WTC11 (cell line): Measurements from ENCODE around the gene ACP3.

Experiments used
- FOXP1 ChIP-seq: sonication (generic); formaldehyde crosslinking; IDR thresholded peaks from 2 replicates; pipeline ENCODE4 v1.8.0; 2022; ENCODE audit warnings: missing genetic modification reagents, mild to moderate bottlenecking, moderate library complexity, borderline replicate concordance
- IRF1 ChIP-seq: sonication (generic); formaldehyde crosslinking; IDR thresholded peaks from 2 replicates; pipeline ENCODE4 v1.8.0; 2023; ENCODE audit warnings: missing genetic modification reagents
- NFYB ChIP-seq: sonication (generic); formaldehyde crosslinking; conservative IDR thresholded peaks from 2 replicates; pipeline ENCODE4 v1.8.0; 2022; ENCODE audit warnings: low read depth, missing genetic modification reagents
- ZNF423 ChIP-seq: fragments of 250-450 bp; sonication (Bioruptor Pico); IDR thresholded peaks from 2 replicates; pipeline ENCODE4 v2.1.2; 2022; ENCODE audit warnings: mild to moderate bottlenecking, moderate library complexity
- TF ChIP-seq, protein P1 (sequence below): fragments of 200-600 bp; IDR thresholded peaks from 2 replicates; pipeline ENCODE4 v1.8.0; 2022; ENCODE audit warnings: antibody characterized with exemption

- TF ChIP-seq NFYB (CRISPR knock-in tag) (no peak), IRF1 (no peak), FOXP1 (CRISPR knock-in tag) (no peak), ZNF423 (CRISPR knock-in tag) (no peak)
- TF ChIP-seq, protein P1, sequence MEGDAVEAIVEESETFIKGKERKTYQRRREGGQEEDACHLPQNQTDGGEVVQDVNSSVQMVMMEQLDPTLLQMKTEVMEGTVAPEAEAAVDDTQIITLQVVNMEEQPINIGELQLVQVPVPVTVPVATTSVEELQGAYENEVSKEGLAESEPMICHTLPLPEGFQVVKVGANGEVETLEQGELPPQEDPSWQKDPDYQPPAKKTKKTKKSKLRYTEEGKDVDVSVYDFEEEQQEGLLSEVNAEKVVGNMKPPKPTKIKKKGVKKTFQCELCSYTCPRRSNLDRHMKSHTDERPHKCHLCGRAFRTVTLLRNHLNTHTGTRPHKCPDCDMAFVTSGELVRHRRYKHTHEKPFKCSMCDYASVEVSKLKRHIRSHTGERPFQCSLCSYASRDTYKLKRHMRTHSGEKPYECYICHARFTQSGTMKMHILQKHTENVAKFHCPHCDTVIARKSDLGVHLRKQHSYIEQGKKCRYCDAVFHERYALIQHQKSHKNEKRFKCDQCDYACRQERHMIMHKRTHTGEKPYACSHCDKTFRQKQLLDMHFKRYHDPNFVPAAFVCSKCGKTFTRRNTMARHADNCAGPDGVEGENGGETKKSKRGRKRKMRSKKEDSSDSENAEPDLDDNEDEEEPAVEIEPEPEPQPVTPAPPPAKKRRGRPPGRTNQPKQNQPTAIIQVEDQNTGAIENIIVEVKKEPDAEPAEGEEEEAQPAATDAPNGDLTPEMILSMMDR: no peak
These were observed 15.3 kb downstream of the ACP3 start for GRCh38 chr3:132332508-132332907.
